ENCODE results near the gene SDC1. TPM values are rescaled to one million over a fixed set of nuclear protein-coding genes. Genes with fewer than 3 reads are reported as not detected.
A peak's percentile ranks its signal among the peaks of the same experiment; 100 is the strongest.

SDC1 gene
- total and polyA plus RNA-seq, 2 donors from 2014 or later: 206 to 266 TPM

DNA sequence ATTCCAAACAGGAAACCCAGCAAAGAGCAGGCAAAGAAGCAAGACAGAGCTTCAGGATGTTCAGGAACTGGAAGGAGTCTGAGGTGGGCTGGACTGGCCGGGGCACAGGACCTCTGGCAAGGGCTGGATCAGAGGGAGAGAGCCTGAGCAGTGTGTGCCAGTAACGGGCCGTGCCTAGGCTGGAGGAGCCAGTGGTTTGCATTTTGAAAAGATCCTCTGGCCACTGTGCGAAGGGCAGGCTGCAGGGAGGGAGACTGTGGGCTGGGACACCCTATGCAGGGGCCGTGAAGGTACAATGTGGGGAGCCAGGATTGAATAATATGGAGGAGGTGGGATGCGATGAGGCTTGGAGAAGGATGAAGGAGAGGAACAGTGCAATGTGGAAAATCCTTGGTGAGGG is 6.2 kb upstream of the SDC1 start:
- no peaks in the 10 kb centered on the region for H3K36me3 ChIP-seq (ENCODE audit: control insufficient read depth in 2 of 3, insufficient read depth in 3 of 3, low read length in 3 of 3)
- H3K27me3 ChIP-seq (ENCODE audit: control insufficient read depth, insufficient read depth, low read length): no peaks in the 10 kb centered on the region
- intact Hi-C loops (cut with DNase I): no loop called here
- H3K4me3 ChIP-seq (ENCODE audit: low read length in 3 of 3): no peak overlapping the region
- no peak for FAIRE-seq
- TF ChIP-seq, protein P1, sequence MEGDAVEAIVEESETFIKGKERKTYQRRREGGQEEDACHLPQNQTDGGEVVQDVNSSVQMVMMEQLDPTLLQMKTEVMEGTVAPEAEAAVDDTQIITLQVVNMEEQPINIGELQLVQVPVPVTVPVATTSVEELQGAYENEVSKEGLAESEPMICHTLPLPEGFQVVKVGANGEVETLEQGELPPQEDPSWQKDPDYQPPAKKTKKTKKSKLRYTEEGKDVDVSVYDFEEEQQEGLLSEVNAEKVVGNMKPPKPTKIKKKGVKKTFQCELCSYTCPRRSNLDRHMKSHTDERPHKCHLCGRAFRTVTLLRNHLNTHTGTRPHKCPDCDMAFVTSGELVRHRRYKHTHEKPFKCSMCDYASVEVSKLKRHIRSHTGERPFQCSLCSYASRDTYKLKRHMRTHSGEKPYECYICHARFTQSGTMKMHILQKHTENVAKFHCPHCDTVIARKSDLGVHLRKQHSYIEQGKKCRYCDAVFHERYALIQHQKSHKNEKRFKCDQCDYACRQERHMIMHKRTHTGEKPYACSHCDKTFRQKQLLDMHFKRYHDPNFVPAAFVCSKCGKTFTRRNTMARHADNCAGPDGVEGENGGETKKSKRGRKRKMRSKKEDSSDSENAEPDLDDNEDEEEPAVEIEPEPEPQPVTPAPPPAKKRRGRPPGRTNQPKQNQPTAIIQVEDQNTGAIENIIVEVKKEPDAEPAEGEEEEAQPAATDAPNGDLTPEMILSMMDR (IDR thresholded peaks at IDR 0.05; ENCODE audit: borderline replicate concordance, extremely low read depth, insufficient read depth): no peak
- no peaks in the 10 kb centered on the region for H3K9me3 ChIP-seq (ENCODE audit: control insufficient read depth in 2 of 3, insufficient read depth in 1 of 3, low read length in 3 of 3)
- DNase-seq: peak in 2 of 5 donors; percentile 1 to 27
- H3K27ac ChIP-seq (ENCODE audit: low read depth in 2 of 2, low read length in 2 of 2): no peak overlapping the region
- peaks cover 0 to 3% (median 2%) of the 10 kb centered on the region in 3 donors for H3K4me1 ChIP-seq (ENCODE audit: control insufficient read depth in 2 of 3, insufficient read depth in 2 of 3, low read depth in 1 of 3, low read length in 3 of 3)
- no peak overlapping the region for H3K9ac ChIP-seq (ENCODE audit: low read length in 3 of 3)

DNA sequence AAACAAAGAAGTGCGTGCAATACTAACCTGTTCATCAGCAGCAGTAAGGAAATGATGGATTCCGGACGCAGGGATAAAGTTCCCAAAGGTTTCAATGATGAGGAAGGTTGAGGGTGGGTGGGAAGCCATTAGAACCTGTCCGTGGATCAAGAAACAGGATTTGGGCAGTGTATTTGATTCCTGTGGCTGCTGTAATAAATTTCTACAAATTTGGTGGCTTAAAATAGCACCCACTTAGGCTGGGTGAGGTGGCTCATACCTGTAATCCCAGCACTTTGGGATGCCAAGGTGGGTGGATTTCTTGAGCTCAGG is 5.1 kb upstream of the SDC1 start:
- Histone ChIP-seq H3K27ac (ENCODE audit: low read depth in 2 of 2, low read length in 2 of 2) (no peak overlapping the region), H3K9me3 (ENCODE audit: control insufficient read depth in 2 of 3, insufficient read depth in 1 of 3, low read length in 3 of 3) (no peaks in the 10 kb centered on the region), H3K27me3 (ENCODE audit: control insufficient read depth, insufficient read depth, low read length) (no peaks in the 10 kb centered on the region), H3K9ac (ENCODE audit: low read length in 3 of 3) (no peak overlapping the region), H3K4me3 (ENCODE audit: low read length in 3 of 3) (no peak overlapping the region), H3K36me3 (ENCODE audit: control insufficient read depth in 2 of 3, insufficient read depth in 3 of 3, low read length in 3 of 3) (no peaks in the 10 kb centered on the region), H3K4me1 (ENCODE audit: control insufficient read depth in 2 of 3, insufficient read depth in 2 of 3, low read depth in 1 of 3, low read length in 3 of 3) (peaks cover 0 to 7% (median 6%) of the 10 kb centered on the region in 3 donors)
- no peak for FAIRE-seq
- intact Hi-C loops (cut with DNase I): no loop called here
- TF ChIP-seq, protein P1 (IDR thresholded peaks at IDR 0.05; ENCODE audit: borderline replicate concordance, extremely low read depth, insufficient read depth): no peak
- peak in 1 of 5 donors; percentile 2 for DNase-seq

DNA sequence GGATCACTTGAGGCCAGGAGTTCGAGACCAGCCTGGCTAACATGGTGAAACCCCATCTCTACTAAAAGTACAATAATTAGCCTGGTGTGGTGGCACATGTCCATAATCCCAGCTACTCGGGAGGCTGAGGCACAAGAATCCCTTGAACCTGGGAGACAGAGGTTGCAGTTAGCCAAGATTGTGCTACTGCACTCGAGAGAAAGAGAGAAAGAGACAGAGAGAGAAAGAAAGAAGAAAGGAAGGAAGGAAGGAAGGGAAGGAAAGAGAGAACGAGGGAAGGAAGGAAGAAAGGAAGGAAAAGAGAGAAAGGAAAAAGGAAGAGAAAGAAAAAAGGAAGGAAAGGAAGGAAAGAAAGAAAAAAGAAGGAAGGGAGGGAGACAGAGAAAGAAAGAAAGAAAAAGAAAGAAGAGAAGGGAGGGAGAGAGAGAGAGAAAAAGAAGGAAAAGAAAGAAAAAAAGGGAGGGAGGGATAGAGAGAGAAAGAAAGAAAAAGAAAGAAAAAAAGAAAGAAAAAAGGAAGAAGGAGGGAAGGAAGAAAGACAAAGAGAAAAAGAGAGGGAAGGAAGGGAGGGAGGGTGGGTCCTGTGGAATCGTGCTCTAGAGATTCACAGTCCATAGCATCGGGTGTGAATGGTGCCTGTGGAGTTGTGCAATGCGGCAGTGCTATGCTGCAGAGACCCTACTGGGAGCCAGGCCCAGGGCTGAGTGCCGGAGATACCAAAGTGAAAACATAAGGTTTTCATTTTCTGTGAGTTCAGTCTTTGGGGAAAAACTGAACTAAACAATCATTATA is 4.6 kb upstream of the SDC1 start:
- intact Hi-C loops (cut with DNase I): no loop called here
- FAIRE-seq (no peak), DNase-seq (peak in 1 of 5 donors; percentile 1)
- Histone ChIP-seq H3K9ac (ENCODE audit: low read length in 3 of 3) (no peak overlapping the region), H3K27ac (ENCODE audit: low read depth in 2 of 2, low read length in 2 of 2) (no peak overlapping the region), H3K4me3 (ENCODE audit: low read length in 3 of 3) (no peak overlapping the region), H3K27me3 (ENCODE audit: control insufficient read depth, insufficient read depth, low read length) (no peaks in the 10 kb centered on the region), H3K36me3 (ENCODE audit: control insufficient read depth in 2 of 3, insufficient read depth in 3 of 3, low read length in 3 of 3) (no peaks in the 10 kb centered on the region), H3K4me1 (ENCODE audit: control insufficient read depth in 2 of 3, insufficient read depth in 2 of 3, low read depth in 1 of 3, low read length in 3 of 3) (peaks cover 0 to 7% (median 6%) of the 10 kb centered on the region in 3 donors), H3K9me3 (ENCODE audit: control insufficient read depth in 2 of 3, insufficient read depth in 1 of 3, low read length in 3 of 3) (no peaks in the 10 kb centered on the region)
- TF ChIP-seq, protein P1 (IDR thresholded peaks at IDR 0.05; ENCODE audit: borderline replicate concordance, extremely low read depth, insufficient read depth): no peak

All from kidney (tissue), 14 donors.